ENCODE results near the gene TLR2. TPM values are rescaled to one million over a fixed set of nuclear protein-coding genes. Genes with fewer than 3 reads are reported as not detected.

TLR2 gene
- total RNA-seq, 4 donors from 2014 or later, result 4.7 to 13.8 (median 9.4) TPM

- TF ChIP-seq POLR2A (IDR thresholded peaks at IDR 0.05) (no peak), CTCF (IDR thresholded peaks at IDR 0.05) (no peak)
These were observed 45.1 kb upstream of the TLR2 start for GRCh38 chr4:153638999-153639398.

GRCh38 chr4:153639833-153640802 is 44.0 kb upstream of the TLR2 start:
- Histone ChIP-seq H3K4me1 (no peaks in the 10 kb centered on the region), H3K4me3 (no peak overlapping the region), H3K36me3 (peaks cover 0 to 17% (median 0%) of the 10 kb centered on the region in 3 donors), H3K27ac (no peak overlapping the region), H3K9me3 (no peaks in the 10 kb centered on the region), H3K27me3 (no peaks in the 10 kb centered on the region)
- TF ChIP-seq POLR2A (IDR thresholded peaks at IDR 0.05), result no peak
- no peak for TF ChIP-seq CTCF (IDR thresholded peaks at IDR 0.05)
- no peak for DNase-seq

More at GRCh38 chr4:153638999-153639398, 45.1 kb upstream of the TLR2 start:
- no peak overlapping the region for H3K4me3 ChIP-seq
- peaks cover 0 to 24% (median 0%) of the 10 kb centered on the region in 3 donors for H3K36me3 ChIP-seq
- no peaks in the 10 kb centered on the region for H3K9me3 ChIP-seq
- DNase-seq, result no peak
- H3K27me3 ChIP-seq, result no peaks in the 10 kb centered on the region
- no peak overlapping the region for H3K27ac ChIP-seq
- H3K4me1 ChIP-seq, result no peaks in the 10 kb centered on the region

GRCh38 chr4:153641532-153641931 is 42.5 kb upstream of the TLR2 start:
- Histone ChIP-seq H3K27ac (no peak overlapping the region), H3K4me3 (no peak overlapping the region), H3K27me3 (no peaks in the 10 kb centered on the region), H3K4me1 (no peaks in the 10 kb centered on the region), H3K36me3 (peaks cover 0 to 4% (median 0%) of the 10 kb centered on the region in 3 donors), H3K9me3 (no peaks in the 10 kb centered on the region)
- no peak for DNase-seq
- no peak for TF ChIP-seq CTCF (IDR thresholded peaks at IDR 0.05)

- no peaks in the 10 kb centered on the region for H3K9me3 ChIP-seq
- H3K27me3 ChIP-seq, result no peaks in the 10 kb centered on the region
- no peaks in the 10 kb centered on the region for H3K4me1 ChIP-seq
- TF ChIP-seq POLR2A (IDR thresholded peaks at IDR 0.05) (no peak), CTCF (IDR thresholded peaks at IDR 0.05) (peak; percentile 28 to 78 (median 66))
- H3K27ac ChIP-seq, result no peak overlapping the region
- no peaks in the 10 kb centered on the region for H3K36me3 ChIP-seq
- H3K4me3 ChIP-seq, result no peak overlapping the region
- DNase-seq, result no peak
These were observed 40.4 kb upstream of the TLR2 start for GRCh38 chr4:153643406-153644383.

- H3K36me3 ChIP-seq, result no peaks in the 10 kb centered on the region
- no peak overlapping the region for H3K4me3 ChIP-seq
- no peaks in the 10 kb centered on the region for H3K4me1 ChIP-seq
- H3K27ac ChIP-seq, result no peak overlapping the region
- no peaks in the 10 kb centered on the region for H3K9me3 ChIP-seq
- no peaks in the 10 kb centered on the region for H3K27me3 ChIP-seq
- no peak for DNase-seq
- no peak for TF ChIP-seq CTCF (IDR thresholded peaks at IDR 0.05)
- no peak for TF ChIP-seq POLR2A (IDR thresholded peaks at IDR 0.05)
These were observed 38.9 kb upstream of the TLR2 start for GRCh38 chr4:153645183-153645582.
